ENCODE results near the gene SAV1. TPM values are rescaled to one million over a fixed set of nuclear protein-coding genes. Genes with fewer than 3 reads are reported as not detected.
A peak's percentile ranks its signal among the peaks of the same experiment; 100 is the strongest.
"Not testable (repeated sequence)": the region's sequence is repeated elsewhere in the genome, so short reads cannot be mapped to it uniquely, and the experiment has no call there.

SAV1 gene
- polyA plus RNA-seq (2012; ENCODE audit: insufficient read depth, insufficient read length): 12.7 TPM

DNA sequence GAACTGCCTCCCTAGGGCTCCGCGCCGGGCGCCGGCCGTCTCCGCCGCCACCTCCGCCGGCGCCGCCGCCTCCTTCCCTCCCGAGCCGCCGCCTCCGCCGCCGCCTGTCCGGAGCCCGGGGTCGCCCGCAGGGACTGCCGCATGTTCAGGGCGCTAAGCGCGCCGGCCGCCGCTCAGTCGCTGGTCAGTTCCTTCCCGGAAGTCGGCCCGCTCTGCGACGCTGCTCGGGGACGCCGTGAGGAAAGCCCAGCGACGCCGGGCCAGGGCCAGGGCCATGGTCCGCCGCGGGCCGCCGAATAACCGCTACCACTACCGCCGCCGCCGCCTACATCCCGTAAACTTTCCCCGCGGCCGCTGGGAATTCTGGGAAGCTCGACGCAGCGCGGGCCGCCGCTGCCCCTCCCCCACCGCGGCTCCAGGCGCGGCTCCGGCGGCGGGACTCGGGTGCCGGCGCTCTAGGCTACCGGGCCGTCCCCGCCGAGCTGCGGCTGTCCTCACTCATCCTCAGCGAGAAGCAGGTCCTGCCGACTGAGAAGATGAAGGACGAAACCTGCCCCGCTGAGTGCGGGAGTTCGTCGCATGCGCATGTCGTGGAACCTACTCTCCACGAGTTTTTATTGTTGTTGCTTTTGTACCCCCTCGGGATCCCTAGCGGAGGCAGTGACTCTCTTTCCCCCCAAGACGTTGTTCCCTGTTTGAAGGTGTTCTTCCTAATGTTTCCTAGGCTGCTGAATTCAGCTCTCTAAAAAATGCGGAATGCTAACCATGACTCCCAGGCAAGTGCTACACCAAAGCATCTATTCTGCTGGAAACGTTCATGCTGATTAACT, at the start of gene SAV1:
TSS of gene SAV1 (minus strand) at position 311 of the 830 bp plus-strand sequence. CDS start 339 bp downstream, outside the sequence.
- DNase-seq (ENCODE audit: low read depth, low spot score): peak; percentile 42
- H3K4me3 ChIP-seq (ENCODE audit: low read length): peak within 1 kb of the TSS; percentile 67

DNA sequence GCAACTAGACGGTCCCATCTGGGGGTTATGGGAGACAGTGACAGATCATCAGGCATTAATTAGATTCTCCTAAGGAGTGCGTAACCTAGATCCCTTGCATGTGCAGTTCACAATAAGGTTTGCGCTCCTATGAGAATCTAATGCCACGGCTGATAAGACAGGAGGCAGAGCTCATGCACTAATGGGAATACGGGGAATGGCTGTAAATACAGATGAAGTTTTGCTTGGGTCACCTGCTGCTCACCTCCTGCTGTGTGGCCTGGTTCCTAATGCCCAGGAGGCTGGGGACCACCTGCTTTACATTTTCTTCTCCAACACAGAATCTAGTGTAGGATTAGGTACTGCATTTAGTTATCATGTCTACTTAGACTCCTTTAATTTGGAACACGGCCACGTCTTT, 49.7 kb upstream of the SAV1 start:
- no peak for DNase-seq (ENCODE audit: low read depth, low spot score)
- no peak overlapping the region for H3K4me3 ChIP-seq (ENCODE audit: low read length)

GRCh38 chr14:50714450-50715073, 46.5 kb upstream of the SAV1 start:
- DNase-seq (ENCODE audit: low read depth, low spot score): peak; percentile 11

DNA sequence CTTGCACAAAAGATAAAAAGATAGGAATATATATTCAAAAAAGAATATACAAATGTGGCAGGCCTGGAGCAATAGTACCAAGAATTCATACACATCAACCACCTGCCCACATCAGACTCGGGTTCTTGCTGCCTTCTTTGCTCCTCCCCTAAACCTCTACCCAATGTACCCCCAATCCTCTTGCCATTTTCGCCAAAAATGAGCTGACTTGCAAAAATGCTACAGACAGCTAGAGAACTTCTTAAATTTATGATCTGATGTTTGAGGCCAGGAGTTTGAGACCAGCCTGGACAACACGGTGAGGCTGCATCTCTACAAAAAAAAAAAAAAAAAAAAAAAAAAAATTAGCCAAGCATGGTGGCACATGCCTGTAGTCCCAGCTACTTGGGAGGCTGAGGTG, 42.9 kb upstream of the SAV1 start:
- no peak for DNase-seq (ENCODE audit: low read depth, low spot score)
- no peak overlapping the region for H3K4me3 ChIP-seq (ENCODE audit: low read length)

More at GRCh38 chr14:50714450-50715073, 46.5 kb upstream of the SAV1 start:
- no peak overlapping the region for H3K4me3 ChIP-seq (ENCODE audit: low read length)

DNA sequence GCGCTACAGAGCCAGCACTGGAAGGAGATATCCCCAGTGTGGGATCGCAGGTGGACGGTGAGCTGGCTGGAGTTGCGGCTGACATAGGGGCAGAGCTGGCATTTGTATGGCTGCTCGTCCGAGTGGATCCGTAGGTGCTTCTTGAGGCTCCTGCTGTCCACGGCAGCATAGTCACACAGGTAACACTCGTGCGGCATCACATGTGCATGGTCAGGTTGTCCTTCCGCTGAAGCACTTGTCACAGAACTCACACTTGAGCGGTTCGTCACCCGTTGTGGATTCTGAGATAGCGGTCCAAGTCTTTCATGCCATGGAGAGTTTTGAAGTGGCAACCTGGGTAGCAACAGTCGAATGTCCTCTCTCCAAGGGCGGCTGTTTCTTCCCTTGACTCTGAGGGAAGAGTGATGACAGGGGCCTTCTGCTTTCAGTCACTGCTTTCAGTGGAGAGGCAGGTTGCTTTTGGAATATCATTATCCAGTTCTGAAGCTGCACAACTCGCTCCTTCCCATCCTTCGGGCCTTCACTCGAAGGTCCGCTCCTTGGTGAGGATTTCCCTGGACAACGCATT, 37.0 kb upstream of the SAV1 start:
- H3K4me3 ChIP-seq (ENCODE audit: low read length): no peak overlapping the region
- no peak for DNase-seq (ENCODE audit: low read depth, low spot score)

DNA sequence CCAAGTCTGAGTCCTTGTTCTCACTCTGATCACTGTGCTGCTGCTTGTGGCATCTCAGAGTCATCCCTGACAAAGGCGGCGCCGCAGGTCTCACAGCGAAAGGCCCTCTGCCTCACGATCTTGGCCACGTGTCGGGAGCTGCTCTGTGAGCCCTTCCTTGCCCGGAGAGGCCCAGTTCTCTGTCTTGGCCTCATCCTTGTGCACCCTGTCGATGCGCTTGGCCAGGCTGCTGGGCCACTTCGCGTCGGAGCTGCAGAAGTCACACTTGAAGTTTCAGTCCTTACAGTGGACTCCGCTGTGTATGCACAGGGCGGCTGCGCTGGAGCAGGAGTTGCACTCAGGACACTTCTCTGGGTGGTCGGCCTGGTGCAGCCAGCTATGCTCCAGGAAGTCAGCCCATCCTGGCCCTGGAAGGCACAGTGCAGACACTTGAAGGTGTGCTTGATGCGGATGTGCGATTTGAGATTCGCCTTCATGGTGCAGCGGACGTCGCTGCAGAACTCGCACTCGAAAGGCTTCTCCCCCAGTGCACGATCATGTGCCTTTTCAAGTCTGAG, 36.4 kb upstream of the SAV1 start:
- DNase-seq (ENCODE audit: low read depth, low spot score): no peak

DNA sequence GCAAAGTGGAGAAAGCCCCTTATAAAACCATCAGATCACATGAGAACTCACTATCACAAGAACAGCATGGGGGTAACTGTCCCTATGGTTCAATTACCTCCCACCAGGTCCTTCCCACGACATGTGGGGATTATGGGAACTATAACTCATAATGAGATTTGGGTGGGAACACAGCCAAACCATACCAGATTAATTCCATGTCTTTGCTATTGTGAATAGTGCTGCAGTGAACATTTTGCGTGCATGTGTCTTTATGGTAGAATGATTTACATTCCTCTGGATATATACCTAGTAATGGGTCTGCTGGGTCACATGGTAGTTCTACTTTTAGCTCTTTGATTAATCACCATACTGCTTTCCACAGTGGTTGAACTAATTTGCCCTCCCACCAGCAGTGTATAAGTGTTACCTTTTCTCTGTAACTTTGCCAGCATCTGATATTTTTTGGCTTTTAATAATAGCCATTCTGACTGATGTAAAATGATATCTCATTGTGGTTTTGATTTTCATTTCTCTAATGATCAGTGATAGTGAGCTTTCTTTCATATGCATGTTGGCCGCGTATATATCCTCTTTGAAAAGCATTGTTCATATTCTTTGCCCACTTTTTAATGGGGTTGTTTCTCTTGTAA, 29.7 kb upstream of the SAV1 start:
- H3K4me3 ChIP-seq (ENCODE audit: low read length): no peak overlapping the region
- DNase-seq (ENCODE audit: low read depth, low spot score): no peak

More for the DNA sequence above, 36.4 kb upstream of the SAV1 start:
- no peak overlapping the region for H3K4me3 ChIP-seq (ENCODE audit: low read length)

GRCh38 chr14:50694260-50694659, 26.2 kb upstream of the SAV1 start:
- not testable (repeated sequence) for H3K4me3 ChIP-seq (ENCODE audit: low read length); DNase-seq (ENCODE audit: low read depth, low spot score)

DNA sequence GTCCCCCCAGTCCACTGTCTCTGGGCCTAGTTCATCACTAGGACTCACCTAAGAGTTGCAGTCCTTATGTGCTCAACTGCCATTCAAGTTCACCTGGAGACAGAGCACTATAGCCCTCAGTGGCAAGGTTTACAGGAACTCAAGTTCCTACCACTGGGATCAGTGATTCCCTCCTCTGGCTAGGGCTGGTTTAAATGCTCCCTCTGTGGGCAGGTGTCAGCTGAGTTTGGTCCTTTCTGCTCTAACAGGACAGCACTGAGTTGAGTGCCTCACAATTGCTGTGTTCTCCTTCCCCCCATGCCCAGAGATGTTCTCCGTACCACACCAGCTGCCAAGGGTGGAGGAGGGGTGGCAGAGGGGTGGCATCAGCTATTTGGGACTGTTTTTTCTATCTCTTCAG, 20.8 kb upstream of the SAV1 start:
- no peak overlapping the region for H3K4me3 ChIP-seq (ENCODE audit: low read length)
- no peak for DNase-seq (ENCODE audit: low read depth, low spot score)

GRCh38 chr14:50679674-50680073, 11.6 kb upstream of the SAV1 start:
- no peak for DNase-seq (ENCODE audit: low read depth, low spot score)
- H3K4me3 ChIP-seq (ENCODE audit: low read length): no peak overlapping the region

DNA sequence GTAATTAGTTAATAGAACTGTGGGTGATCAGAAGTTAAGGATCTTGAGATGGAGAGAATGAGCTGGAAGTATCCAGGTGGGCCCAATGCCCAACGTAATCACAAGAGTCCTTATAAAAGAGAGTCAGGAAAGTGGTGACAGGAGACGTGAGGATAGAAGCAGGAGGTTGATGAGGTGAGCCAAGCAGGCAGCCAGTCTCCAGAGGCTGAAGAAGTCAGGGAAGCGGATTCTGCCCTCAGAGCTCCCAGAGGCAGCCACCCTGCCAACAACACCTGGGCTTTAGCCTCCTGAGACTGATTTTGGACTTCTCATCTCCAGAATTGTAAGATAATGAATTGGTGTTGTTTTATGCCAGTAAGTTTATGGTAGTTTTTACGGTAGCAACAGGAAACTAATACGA, 10.1 kb upstream of the SAV1 start:
- no peak overlapping the region for H3K4me3 ChIP-seq (ENCODE audit: low read length)
- no peak for DNase-seq (ENCODE audit: low read depth, low spot score)

- H3K4me3 ChIP-seq (ENCODE audit: low read length): no peak overlapping the region
- no peak for DNase-seq (ENCODE audit: low read depth, low spot score)
Measured at GRCh38 chr14:50677527-50678063, 9.5 kb upstream of the SAV1 start.

DNA sequence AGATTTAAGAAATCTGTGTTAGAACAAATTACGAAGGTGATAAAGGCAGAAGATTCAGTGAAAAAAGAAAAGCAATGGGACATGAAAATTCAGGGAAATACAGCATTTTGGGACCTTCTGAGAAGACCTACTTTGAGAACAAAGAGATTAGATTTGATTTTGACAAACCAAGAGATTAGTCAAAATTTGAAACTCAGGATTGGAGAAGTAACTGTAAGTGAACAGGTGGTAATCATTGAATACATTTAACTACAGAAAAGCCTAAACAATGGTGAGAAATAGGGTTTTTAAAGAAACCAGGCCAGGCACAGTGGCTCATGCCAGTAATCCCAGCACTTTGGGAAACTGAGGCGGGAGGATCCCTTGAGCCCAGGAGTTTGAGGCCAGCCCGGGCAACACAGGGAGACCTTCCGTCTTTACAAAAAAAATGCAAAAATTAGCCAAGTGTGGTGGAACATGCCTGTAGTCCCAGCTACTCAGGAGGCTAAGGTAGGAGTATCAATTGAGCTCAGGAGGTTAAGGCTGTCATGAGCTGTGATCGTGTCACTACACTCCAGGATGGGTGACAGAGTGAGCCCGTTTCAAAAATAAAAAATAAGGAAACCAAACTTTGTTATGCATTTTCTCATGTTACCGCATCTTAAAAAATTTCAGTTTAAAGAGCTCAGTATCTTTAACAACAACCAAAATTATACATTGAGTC, 8.9 kb upstream of the SAV1 start:
- DNase-seq (ENCODE audit: low read depth, low spot score): no peak
- H3K4me3 ChIP-seq (ENCODE audit: low read length): no peak overlapping the region

GRCh38 chr14:50675597-50675996, 7.5 kb upstream of the SAV1 start:
- no peak for DNase-seq (ENCODE audit: low read depth, low spot score)
- H3K4me3 ChIP-seq (ENCODE audit: low read length): no peak overlapping the region

GRCh38 chr14:50670866-50671256, 2.8 kb upstream of the SAV1 start:
- no peak for DNase-seq (ENCODE audit: low read depth, low spot score)
- no peak overlapping the region for H3K4me3 ChIP-seq (ENCODE audit: low read length)

DNA sequence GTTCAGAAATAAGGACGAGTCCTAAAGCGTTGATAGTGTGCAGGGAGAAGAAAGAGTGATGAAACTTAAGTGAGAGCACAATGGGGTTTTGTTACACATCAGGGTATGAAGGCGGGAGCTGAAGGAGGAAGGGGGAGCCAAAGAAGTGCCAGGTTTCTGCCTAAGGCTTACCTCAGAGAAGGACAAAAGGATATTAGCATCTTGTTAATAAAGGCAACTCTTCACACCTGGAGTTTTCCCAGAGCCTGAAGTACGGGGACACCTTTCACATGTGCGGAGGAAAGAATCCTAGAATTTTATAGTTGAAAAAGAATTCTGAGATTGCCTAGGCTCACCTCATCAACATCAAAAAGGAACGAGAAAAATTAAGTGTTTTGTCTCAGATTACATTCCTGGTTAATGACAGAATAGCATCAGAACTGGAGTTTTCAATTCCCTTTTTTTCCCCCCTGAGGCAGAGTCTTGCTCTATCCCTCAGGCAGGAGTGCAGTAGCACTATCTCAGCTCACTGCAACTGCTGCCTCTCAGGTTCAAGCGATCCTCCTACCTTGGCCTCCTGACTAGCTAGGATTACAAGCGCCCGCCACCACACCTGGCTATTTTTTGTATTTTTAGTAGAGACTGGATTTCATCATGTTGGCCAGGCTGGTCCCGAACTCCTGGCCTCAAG, 2.2 kb upstream of the SAV1 start:
- DNase-seq (ENCODE audit: low read depth, low spot score): no peak

GRCh38 chr14:50669441-50669986, 1.4 kb upstream of the SAV1 start:
- DNase-seq (ENCODE audit: low read depth, low spot score): no peak
- H3K4me3 ChIP-seq (ENCODE audit: low read length): no peak overlapping the region

More for the DNA sequence above, 2.2 kb upstream of the SAV1 start:
- no peak overlapping the region for H3K4me3 ChIP-seq (ENCODE audit: low read length)

DNA sequence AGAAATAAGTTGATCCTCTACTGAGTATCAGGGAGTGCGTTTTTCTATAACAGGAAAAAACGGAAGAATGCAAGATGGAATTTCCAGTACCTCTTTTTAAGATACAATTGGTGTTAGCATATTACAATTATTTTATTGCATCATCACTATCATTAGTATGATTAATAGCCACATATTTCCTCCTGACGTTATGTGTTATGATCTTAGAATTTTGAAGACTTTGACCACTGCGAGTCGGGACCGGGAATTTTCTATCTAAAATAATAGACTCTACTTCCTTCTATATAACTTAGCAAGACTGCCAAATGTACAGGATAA, 679 bp upstream of the SAV1 start:
- peak overlapping the region; percentile 67 for H3K4me3 ChIP-seq (ENCODE audit: low read length)
- DNase-seq (ENCODE audit: low read depth, low spot score): no peak

Measured in Jurkat, Clone E6-1 (cell line).